NCI-H128 (cell line): Measurements from ENCODE around the gene PSENEN.
"Not testable (repeated sequence)": the region's sequence is repeated elsewhere in the genome, so short reads cannot be mapped to it uniquely, and the experiment has no call there.

Experiments used
- DNase-seq: peaks from one replicate; lab custom pipeline; 2025; ENCODE audit not compliant: unreplicated experiment; lab: John Stamatoyannopoulos, UW

PSENEN gene

DNA sequence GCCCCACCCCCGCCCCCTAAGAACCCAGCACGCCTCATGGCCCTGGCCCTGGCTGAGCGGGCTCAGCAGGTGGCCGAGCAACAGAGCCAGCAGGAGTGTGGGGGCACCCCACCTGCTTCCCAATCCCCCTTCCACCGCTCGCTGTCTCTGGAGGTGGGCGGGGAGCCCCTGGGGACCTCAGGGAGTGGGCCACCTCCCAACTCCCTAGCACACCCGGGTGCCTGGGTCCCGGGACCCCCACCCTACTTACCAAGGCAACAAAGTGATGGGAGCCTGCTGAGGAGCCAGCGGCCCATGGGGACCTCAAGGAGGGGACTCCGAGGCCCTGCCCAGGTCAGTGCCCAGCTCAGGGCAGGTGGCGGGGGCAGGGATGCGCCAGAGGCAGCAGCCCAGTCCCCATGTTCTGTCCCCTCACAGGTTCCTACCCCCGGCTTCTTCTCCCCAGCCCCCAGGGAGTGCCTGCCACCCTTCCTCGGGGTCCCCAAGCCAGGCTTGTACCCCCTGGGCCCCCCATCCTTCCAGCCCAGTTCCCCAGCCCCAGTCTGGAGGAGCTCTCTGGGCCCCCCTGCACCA lies 41.9 kb downstream of the PSENEN start:
- no peak for DNase-seq

DNA sequence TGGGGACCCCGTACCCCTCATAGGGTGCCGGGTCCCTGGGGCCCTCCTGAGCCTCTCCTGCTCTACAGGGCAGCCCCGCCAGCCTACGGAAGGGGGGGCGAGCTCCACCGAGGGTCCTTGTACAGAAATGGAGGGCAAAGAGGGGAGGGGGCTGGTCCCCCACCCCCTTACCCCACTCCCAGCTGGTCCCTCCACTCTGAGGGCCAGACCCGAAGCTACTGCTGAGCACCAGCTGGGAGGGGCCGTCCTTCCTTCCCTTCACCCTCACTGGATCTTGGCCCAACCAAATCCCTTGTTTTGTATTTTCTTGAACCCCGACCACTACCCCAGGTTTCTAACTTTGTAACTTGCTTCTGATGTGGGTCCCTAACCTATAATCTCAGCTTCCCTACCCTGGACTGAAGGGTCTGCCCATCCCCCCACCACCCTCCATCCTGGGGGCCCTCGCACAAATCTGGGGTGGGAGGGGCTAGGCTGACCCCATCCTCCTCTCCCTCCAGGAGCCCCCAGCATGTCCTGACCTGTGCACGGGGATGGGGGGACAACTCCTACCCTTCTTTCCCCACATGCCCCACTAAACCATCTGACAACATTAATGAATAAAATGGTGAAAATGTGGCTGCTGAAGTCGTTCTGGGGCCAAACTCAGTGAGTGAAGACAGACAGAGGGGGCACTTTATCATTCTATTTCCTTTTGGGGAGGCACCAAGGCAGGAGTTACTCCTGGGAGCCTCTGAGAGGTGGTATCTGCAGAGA lies 42.9 kb downstream of the PSENEN start:
- no peak for DNase-seq

DNA sequence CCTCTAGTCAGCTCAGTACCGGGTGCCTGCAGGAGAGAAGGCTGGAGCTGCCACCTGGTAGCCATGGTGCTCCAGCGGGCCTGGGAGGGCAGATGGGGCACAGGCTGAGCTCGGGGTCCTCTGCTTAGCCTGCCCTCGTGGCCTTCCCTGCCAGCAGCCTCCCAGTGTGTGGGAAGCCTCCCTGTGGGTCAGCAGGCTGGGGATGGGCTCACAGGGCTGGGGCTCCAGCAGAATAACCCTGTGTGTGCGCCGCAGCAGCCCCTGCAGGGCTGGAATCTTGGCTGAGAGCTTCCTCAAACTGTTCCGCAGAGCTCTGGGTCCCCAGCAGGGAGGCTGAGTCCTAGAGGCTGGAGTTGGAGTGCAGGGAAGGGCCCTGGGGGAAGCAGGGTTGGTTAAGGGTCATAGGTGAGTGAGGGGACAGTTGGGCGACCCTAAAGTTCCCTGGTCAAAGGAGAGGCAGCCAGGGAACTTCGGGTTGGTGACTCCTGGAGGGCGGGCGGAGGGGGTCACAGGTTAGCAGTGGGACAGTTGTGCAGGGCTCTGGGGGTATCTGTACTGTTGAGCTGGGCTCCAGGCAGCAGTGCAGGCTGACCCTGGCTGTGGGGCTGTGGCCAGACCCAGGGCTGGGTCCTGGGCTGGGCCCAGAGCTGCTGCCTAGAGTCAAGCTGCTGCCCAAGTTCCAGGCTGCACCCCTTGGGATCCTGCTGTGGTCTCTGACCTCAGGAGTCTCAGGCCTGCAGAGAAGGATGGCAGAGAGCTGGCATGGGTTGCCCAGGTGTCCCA lies 43.9 kb downstream of the PSENEN start:
- DNase-seq: no peak

DNA sequence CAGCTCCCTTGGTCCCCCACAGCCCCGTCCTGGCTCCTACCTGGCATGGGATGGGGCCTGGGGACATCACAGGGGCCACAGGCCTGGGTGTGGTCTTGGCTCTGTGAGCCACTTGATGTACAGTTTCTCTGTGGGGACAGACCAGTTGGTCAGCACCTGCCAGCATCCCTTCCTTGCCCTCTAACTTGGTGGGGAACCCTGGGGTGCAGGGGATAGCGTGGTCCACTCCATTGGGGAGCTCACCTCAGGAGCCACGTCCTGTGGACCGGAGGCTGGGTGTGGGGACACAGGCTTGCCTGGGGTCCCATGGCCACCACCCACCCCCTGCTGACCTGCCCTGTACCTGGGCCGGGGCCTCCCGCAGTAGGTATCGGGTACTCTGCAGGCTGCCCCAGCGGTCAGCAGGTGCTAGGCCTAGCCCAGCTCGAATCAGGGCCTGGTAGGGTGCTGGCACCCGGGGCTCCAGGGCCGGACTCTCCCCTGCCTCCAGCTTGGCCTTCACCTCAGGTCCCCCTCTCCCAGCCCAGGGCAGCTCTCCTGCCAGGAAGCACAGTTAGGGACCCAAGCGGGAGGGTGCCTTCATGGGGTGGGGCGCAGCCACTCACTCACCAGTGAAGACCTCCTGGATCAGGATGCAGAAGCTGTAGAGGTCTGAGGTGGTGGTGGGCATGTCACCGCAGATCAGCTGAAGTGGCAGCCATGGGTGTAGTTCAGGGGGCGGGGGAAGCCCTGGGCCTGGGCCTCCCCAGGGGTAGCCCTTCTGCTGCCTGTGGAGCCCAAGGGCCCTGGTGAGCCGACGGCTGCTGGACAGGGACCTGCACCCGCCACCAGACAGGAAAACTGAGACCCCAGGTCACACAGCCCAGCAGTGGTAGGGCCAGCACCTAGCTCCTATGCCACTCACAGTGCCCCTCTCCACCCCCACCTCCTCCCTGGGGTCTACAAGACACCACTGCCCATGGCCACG lies 44.8 kb downstream of the PSENEN start:
- no peak for DNase-seq

DNA sequence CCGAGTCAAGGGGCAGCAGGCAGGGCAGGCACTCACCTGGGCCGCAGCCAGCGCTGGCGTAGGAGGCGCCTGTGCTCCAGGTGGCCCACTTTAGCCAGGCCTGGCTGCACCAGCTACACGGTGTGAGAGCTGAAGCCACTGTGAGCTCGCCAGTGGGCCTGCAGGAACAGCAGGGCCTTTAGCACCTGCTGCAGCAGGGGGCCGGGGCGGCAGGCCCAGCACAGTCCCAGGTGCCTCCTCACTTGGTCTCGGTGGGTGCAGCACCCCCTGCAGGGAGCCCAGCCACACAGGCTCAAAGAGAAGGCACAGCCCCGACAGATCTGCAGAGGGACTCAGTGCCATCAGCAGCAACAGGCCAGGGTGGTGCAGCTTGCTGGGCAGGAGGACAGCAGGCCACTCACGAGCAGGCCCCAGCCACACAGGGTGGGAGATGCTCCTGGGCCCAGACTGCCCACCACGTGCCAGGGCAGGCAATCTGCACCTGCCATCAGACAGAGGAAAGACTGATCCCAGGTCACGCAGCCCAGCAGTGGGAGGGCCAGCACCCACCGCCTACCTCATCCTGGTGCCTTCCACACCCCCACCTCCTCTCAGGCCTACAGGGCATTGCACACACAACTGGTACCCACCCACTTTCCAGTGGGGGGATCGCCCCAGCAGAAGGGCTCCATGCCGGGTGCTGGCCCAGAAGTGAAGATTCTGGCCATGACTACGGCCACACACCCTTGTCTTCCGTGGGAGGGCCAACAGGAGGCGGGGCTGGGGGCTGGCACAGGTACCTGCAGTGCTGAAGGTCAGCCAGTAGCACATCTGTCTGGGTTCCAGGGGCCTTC lies 45.7 kb downstream of the PSENEN start:
- no peak for DNase-seq

DNA sequence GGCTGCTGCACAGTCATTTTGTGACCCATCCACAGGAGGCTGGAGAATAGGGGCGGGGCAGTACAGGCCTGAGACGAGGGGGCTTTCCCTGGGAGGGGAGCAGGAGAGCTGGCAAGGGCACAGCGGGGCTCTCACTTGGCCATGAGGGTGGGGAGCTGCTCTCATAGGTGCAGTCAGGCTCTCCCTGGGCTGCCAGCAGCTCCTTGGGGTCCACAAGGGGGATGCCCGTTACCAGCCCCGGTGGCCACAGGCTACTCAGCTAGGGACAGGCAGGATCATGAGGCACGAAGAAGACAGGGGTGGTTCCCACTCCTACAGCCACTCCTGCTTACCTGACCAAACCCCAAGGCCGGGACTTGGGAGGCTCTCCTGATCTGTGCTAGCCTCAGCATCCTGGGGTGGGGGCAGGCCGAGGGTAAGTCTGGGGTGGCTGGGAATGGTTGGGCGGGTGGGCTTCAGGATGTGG lies 46.4 kb downstream of the PSENEN start:
- no peak for DNase-seq

DNA sequence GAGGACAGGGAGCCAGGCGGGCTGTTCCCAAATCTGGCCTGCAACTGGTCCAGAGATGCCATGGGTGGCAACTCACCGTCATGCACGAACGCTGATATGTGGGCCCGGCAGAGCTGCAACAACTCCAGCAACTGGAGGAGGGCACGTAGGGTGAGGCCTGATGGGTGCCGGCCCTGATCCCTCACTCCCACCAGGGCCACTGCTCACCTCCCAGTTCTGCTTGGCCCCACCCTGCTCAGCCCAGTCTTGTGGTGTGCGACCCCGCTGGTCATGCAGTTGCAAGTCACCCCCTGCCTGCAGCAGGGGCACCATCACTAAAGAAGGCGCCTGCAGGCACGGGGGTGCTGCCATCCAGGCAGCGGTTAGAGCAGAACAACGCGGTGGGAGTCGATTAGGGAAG lies 46.9 kb downstream of the PSENEN start:
- no peak for DNase-seq

DNA sequence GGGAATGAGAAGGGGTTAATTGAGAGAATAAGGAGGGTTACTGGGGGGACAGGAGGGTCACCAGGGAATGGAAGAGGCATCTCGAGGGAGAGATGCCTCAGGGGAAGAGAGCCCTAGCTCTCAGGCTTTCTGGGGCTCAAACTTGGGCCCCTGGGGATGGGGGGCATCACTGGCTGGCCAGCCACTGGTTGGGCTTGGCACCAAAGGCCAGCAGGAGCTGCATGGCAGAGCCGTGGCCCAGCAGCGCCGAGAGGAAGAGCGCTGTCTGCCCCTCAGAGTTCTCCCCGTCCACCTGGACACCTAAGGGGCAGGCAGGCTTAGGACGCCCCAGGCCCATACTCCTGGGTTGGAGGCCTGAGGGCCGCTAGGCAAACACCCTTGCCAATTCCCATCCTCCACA lies 47.4 kb downstream of the PSENEN start:
- DNase-seq: no peak

DNA sequence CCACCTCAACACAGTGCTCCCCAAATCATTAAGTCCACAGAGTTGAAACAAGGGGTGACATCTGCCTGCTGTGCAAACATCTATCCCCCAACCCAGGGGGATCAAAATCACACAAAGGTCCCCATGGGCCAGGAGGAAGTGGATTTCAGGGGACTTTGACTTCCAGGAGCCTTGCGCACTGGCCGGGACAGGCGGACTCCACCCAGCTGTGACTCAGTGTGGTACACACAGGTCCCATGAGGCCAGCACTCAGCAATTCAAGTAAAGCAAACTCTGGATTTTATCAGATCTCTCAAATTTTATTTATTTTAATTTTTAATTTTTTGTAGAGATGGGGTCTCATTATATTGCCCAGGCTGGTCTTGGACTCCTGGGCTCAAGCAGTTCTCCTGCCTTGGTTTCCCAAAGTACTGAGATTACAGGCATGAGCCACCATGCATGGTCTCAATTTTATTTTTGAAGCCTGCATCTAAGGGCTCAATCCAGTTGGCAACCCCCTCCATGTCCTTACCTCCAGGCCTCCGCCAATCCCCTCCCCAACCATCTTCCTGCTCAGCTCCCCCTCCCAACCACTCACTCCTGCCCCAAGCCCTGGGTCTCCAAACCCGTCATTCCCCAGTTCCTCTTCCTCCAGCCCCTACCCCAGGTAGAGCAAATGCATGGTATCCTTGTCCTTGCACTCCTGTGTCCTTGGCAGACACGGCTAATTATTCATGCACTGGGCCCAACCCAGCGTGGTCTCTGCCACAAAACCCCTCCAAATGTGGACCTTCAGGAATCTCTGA lies 48.1 kb downstream of the PSENEN start:
- DNase-seq: no peak

DNA sequence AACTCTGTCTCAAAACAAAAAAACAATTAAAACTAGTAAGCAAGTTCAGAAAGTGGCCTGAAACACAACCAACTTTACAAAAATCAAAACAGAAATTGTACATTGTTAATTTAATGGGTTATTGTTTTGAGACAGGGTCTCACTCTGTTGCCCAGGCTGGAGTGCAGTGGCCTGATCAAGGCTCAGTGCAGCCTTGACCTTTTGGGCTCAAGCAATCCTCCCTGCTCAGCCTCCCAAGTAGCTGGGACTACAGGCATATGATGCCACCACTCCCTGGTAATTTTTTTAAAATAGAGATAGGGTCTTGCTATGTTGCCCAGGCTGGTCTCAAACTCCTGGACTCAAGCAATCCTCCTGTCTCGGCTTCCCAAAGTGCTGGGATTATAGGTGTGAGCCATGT lies 50.1 kb downstream of the PSENEN start:
- not testable (repeated sequence) for DNase-seq
